Measurements from ENCODE around the gene ERCC5.
A peak's percentile ranks its signal among the peaks of the same experiment; 100 is the strongest.

Gene ERCC5

GRCh38 chr13:102845630-102846260 is at the start of gene ERCC5:
TSS of gene ERCC5 (plus strand) at chr13:102846032. CDS start at chr13:102846267, 235 bp downstream.
- DNase-seq (ENCODE audit: low spot score): peak; percentile 95

GRCh38 chr13:102798581-102799425 is 47.0 kb upstream of the ERCC5 start, which contains the start of the genes BIVM and POGLUT2:
TSS of gene BIVM (plus strand) at chr13:102799119. CDS start at chr13:102807268, 8,149 bp downstream.
TSS of gene POGLUT2 (minus strand) at chr13:102798976. CDS start at chr13:102798670, 306 bp downstream.
- peak; percentile 94 for DNase-seq (ENCODE audit: low spot score)

GRCh38 chr13:102799426-102800144 is 46.2 kb upstream of the ERCC5 start:
- DNase-seq (ENCODE audit: low spot score): no peak

DNA sequence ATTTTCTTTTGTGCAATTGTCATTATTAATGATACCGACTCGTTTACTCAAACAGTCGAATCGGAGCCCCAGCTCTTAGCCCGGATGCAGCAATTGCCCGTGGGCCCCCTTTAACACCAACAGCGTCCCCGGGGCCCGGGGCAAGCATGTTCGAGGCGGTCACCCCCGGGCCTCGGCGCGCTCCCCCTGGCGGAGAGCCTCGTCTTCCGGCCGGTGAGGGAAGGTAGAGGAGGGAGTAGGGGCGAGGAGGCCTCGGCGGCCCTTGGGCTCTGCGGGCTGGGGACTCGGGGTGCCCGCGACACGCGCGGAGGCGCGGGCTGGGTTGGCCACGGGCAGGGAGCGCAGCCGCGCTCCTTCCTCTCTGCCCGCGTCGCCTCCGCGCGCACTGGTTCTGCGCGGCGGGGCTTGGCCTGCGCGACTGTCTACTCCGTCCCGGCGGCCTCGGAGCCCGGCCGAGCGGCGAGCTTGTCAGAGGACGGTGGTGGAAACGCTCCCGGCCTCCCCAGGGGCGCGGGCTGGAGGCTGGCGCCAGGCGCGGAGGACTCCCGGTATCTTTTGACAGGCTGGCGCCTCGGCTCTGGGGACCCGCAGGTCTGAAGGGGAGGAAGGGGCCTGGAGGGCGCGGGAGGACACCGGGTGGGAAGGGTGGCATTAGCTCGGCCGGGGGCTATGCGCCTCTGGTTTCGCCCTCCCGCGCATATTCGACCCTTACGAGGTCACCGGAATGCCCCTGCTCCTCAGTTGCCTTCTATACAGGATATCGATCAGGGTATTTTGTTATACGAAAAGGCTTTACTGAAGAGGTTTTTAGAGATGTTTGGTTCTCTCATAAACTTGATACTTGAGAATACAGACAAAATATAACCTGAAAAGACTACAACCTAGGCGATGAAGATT is 45.4 kb upstream of the ERCC5 start:
- DNase-seq (ENCODE audit: low spot score): peak; percentile 88

DNA sequence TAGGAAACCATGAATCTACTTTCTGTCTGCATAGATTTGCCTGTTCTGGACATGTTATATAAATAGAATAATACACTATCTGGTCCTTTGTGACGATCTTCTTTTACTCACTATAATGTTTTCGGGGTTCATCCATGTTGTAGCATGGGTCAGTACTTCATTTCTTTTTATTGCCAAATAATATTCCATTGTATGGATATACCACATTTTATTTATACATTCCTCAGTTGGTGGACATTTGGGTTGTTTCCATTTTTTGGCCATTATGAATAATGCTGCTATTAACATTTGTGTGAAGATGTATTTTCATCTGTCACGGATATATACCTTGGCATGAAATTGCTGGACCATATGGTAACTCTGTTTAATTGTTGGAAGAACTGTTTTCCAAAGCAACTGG is 40.2 kb upstream of the ERCC5 start:
- no peak for DNase-seq (ENCODE audit: low spot score)

GRCh38 chr13:102807699-102808098 is 38.1 kb upstream of the ERCC5 start:
- DNase-seq (ENCODE audit: low spot score): no peak

- no peak for DNase-seq (ENCODE audit: low spot score)
These were observed 33.1 kb upstream of the ERCC5 start for GRCh38 chr13:102812611-102813287.

DNA sequence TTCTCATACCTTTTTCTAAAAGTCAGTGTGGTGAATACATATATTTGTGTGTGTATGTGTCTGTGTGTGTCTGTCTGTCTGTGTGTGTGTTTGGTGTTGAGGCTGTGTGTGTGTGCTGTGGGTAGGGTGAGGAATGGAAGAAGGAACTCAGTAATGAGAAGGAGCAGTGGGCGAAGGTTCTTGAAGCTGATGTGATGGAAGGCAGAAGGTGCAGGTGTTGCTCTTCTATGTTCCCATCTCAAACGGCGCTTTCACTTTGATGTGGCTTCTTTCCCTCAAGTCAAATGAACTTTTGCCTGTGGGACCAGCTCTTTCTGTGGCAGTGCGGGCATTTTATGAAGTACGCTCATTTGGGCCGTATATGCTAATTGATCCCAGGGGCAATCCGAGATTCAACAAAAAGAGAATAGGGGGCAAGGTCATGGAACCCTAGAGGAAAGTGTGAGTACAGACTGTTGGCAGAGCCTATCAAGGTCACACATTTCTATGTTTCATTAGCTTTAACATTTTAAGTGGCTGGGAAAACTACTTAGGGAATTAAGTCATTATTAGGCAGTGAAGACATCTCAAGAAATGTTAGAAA is 31.7 kb upstream of the ERCC5 start:
- peak; percentile 6 for DNase-seq (ENCODE audit: low spot score)

- no peak for DNase-seq (ENCODE audit: low spot score)
These were observed 31.0 kb upstream of the ERCC5 start for GRCh38 chr13:102814793-102815192.

DNA sequence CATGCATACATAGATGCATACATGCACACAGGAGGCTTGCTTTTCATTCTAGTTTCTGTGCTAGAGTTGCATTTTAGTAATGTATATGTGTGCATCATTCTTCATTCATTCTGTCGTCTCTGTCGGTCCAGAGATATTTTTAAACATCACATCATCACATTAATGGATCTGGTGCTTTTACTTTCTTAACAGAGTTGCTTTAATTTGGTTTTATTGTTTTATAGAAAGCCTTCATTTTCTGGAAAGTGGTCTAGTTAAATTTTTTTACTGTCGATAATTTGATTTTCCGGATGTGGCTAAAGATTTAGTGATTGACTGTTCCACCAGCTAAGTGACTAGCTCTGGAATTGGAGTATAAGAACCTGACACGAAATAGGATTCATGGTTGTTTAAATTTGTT is 30.0 kb upstream of the ERCC5 start:
- DNase-seq (ENCODE audit: low spot score): no peak

GRCh38 chr13:102816708-102817107 is 29.1 kb upstream of the ERCC5 start:
- DNase-seq (ENCODE audit: low spot score): no peak

GRCh38 chr13:102817241-102817640 is 28.6 kb upstream of the ERCC5 start:
- DNase-seq (ENCODE audit: low spot score): no peak

DNA sequence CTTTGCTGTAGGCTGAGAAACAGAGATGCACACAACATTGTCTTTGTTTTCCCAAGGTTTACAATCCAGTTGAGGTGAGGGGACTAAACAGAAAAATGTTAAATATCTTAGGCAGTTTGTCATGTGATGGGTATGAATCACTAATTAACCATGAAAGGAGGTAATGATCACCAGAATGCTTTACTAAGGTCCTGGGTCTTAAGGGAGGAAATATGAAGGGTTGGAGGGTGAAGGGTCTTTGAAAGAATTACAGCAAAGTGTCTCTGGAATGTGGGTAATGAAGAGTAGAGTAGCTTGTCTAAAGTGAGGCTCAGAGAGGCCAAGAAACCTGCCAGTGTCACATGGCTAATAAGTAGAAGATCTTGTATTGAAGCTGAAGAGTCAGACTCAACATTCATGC is 27.9 kb upstream of the ERCC5 start:
- DNase-seq (ENCODE audit: low spot score): no peak

DNA sequence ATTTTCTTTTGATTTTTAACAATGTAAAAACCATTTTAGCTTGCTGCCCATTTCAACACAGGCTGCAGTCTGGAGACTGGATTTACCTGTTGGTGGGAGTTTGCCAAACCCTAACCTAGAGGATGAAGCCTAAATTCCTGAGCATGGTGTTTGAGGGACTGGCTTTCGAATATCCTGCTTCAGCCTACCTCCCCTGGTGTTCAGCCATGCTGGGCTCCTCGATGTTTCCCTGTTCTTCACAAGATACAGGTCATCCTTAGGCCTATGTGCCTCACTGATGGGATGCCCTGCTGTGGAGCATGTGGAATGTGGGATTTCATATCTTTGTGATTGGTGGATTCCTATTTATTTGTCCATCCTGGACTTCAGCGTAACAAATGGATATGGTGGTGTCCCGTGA is 20.4 kb upstream of the ERCC5 start:
- DNase-seq (ENCODE audit: low spot score): no peak

- no peak for DNase-seq (ENCODE audit: low spot score)
These were observed 19.7 kb upstream of the ERCC5 start for GRCh38 chr13:102825921-102826706.

- DNase-seq (ENCODE audit: low spot score): no peak
These were observed 15.2 kb upstream of the ERCC5 start for GRCh38 chr13:102830646-102831045.

- DNase-seq (ENCODE audit: low spot score): no peak
These were observed 9.4 kb upstream of the ERCC5 start for GRCh38 chr13:102836471-102836870.

DNA sequence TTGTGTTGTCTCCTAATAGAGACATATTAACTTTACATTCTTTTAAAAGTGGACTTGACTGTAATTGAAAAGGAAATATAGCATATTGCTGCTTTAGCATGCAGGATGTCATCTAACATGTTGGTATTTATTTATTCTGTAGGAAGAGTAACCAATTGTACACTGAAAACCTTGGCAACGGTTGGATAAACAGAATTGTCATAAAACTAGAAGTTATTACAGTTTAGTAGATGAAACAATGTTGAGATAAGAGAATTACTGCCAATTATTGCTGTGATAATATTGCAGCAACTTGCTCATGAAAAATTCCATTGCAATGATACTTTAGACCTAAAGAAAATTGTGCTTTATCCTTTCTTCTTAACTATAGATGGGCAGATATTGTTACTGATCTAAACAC is 7.6 kb upstream of the ERCC5 start:
- DNase-seq (ENCODE audit: low spot score): no peak

DNA sequence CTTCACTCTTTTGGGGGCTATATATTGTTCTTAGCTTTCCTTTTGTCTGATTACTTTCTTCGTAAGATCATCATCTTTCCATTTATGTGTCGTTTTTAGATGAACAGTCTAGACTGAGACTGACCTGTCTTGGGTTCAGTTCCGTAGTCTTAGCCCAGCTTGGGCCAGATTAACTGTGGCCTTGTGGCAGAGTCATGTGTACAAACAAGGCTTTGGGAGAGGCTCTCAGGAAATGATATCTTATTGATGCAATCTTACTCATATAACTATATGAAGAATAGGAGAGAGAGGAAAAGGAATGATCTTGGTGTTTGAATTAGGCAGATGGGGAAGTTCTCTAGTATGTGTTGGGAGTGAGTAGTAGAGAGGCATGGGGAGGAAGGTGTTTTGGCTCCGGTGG is 6.8 kb upstream of the ERCC5 start:
- DNase-seq (ENCODE audit: low spot score): no peak

- no peak for DNase-seq (ENCODE audit: low spot score)
These were observed 6.4 kb upstream of the ERCC5 start for GRCh38 chr13:102839462-102839861.
